Measurements from ENCODE around the gene GRIK4.

The GRIK4 gene

GRCh38 chr11:120637131-120637530 lies 125.6 kb downstream of the GRIK4 start:
- Histone ChIP-seq H3K9me2 (replicated peaks; ENCODE audit: low read depth, low read length) (no peaks in the 10 kb centered on the region), H3K9me3 (ENCODE audit: insufficient read depth, low read depth, low read length) (no peaks in the 10 kb centered on the region), H3K79me2 (ENCODE audit: insufficient read depth, low read length) (no peaks in the 10 kb centered on the region), H3K4me2 (ENCODE audit: low read depth, low read length, poor library complexity, severe bottlenecking) (no peak overlapping the region), H3K36me3 (ENCODE audit: insufficient read depth, low read length) (no peaks in the 10 kb centered on the region), H3K4me3 (ENCODE audit: low read length, poor library complexity, severe bottlenecking) (no peak overlapping the region), H4K20me1 (ENCODE audit: insufficient read depth, low read length, poor library complexity, severe bottlenecking) (no peaks in the 10 kb centered on the region), H3K27me3 (ENCODE audit: insufficient read depth, low read length, poor library complexity, severe bottlenecking) (no peaks in the 10 kb centered on the region), H3K9ac (ENCODE audit: low read depth, low read length, poor library complexity, severe bottlenecking) (no peak overlapping the region), H3K4me1 (ENCODE audit: insufficient read depth, low read length, poor library complexity, severe bottlenecking) (no peaks in the 10 kb centered on the region), H2AFZ (ENCODE audit: low read length) (no peak overlapping the region), H3F3A (ENCODE audit: low read depth) (no peaks in the 10 kb centered on the region)
- no peak for TF ChIP-seq CTCF (conservative IDR thresholded peaks at IDR 0.05; ENCODE audit: low read length)
- TF ChIP-seq EZH2phosphoT487 (IDR thresholded peaks at IDR 0.05; ENCODE audit: borderline replicate concordance): no peak

- no peak overlapping the region for H2AFZ ChIP-seq (ENCODE audit: low read length)
- no peak overlapping the region for H3K4me2 ChIP-seq (ENCODE audit: low read depth, low read length, poor library complexity, severe bottlenecking)
- no peaks in the 10 kb centered on the region for H3K9me2 ChIP-seq (replicated peaks; ENCODE audit: low read depth, low read length)
- no peaks in the 10 kb centered on the region for H3K4me1 ChIP-seq (ENCODE audit: insufficient read depth, low read length, poor library complexity, severe bottlenecking)
- H3K27me3 ChIP-seq (ENCODE audit: insufficient read depth, low read length, poor library complexity, severe bottlenecking): no peaks in the 10 kb centered on the region
- H3K9ac ChIP-seq (ENCODE audit: low read depth, low read length, poor library complexity, severe bottlenecking): no peak overlapping the region
- no peaks in the 10 kb centered on the region for H4K20me1 ChIP-seq (ENCODE audit: insufficient read depth, low read length, poor library complexity, severe bottlenecking)
- no peaks in the 10 kb centered on the region for H3K9me3 ChIP-seq (ENCODE audit: insufficient read depth, low read depth, low read length)
- no peak overlapping the region for H3K4me3 ChIP-seq (ENCODE audit: low read length, poor library complexity, severe bottlenecking)
- no peaks in the 10 kb centered on the region for H3F3A ChIP-seq (ENCODE audit: low read depth)
- no peaks in the 10 kb centered on the region for H3K36me3 ChIP-seq (ENCODE audit: insufficient read depth, low read length)
- no peak for TF ChIP-seq EZH2phosphoT487 (IDR thresholded peaks at IDR 0.05; ENCODE audit: borderline replicate concordance)
- no peak for TF ChIP-seq CTCF (conservative IDR thresholded peaks at IDR 0.05; ENCODE audit: low read length)
- H3K79me2 ChIP-seq (ENCODE audit: insufficient read depth, low read length): no peaks in the 10 kb centered on the region
Measured at GRCh38 chr11:120642196-120642894, 130.8 kb downstream of the GRIK4 start.

- no peak overlapping the region for H3K4me3 ChIP-seq (ENCODE audit: low read length, poor library complexity, severe bottlenecking)
- no peaks in the 10 kb centered on the region for H3K27me3 ChIP-seq (ENCODE audit: insufficient read depth, low read length, poor library complexity, severe bottlenecking)
- H3F3A ChIP-seq (ENCODE audit: low read depth): no peaks in the 10 kb centered on the region
- no peaks in the 10 kb centered on the region for H3K79me2 ChIP-seq (ENCODE audit: insufficient read depth, low read length)
- TF ChIP-seq EZH2phosphoT487 (IDR thresholded peaks at IDR 0.05; ENCODE audit: borderline replicate concordance) (no peak), CTCF (conservative IDR thresholded peaks at IDR 0.05; ENCODE audit: low read length) (no peak)
- no peaks in the 10 kb centered on the region for H3K9me2 ChIP-seq (replicated peaks; ENCODE audit: low read depth, low read length)
- H3K4me2 ChIP-seq (ENCODE audit: low read depth, low read length, poor library complexity, severe bottlenecking): no peak overlapping the region
- no peaks in the 10 kb centered on the region for H4K20me1 ChIP-seq (ENCODE audit: insufficient read depth, low read length, poor library complexity, severe bottlenecking)
- no peak overlapping the region for H2AFZ ChIP-seq (ENCODE audit: low read length)
- no peak overlapping the region for H3K9ac ChIP-seq (ENCODE audit: low read depth, low read length, poor library complexity, severe bottlenecking)
- no peaks in the 10 kb centered on the region for H3K4me1 ChIP-seq (ENCODE audit: insufficient read depth, low read length, poor library complexity, severe bottlenecking)
- no peaks in the 10 kb centered on the region for H3K9me3 ChIP-seq (ENCODE audit: insufficient read depth, low read depth, low read length)
- no peaks in the 10 kb centered on the region for H3K36me3 ChIP-seq (ENCODE audit: insufficient read depth, low read length)
Measured at GRCh38 chr11:120643284-120643683, 131.7 kb downstream of the GRIK4 start.
